PC-3 (cell line): ENCODE results near the gene CAMTA1.

Experiments used
- CTCF ChIP-seq: fragments of 300-600 bp; sonication (generic); conservative IDR thresholded peaks from 2 replicates; pipeline ENCODE4 v1.5.1; 2017; ENCODE audit warnings: antibody characterized with exemption, low read depth, mild to moderate bottlenecking, low read length
- EZH2 ChIP-seq: fragments of 300-600 bp; sonication (generic); IDR thresholded peaks from one replicate; pipeline ENCODE4 v1.6.1; 2017; ENCODE audit warnings: antibody characterized with exemption, mild to moderate bottlenecking, low read length; ENCODE audit not compliant: unreplicated experiment
- EZH2phosphoT487 ChIP-seq: fragments of 300-600 bp; sonication (generic); IDR thresholded peaks from 2 replicates; pipeline ENCODE4 v1.6.1; 2018; ENCODE audit warnings: mild to moderate bottlenecking, antibody characterized with exemption, low read length, borderline replicate concordance

- no peak for TF ChIP-seq CTCF
- no peak for TF ChIP-seq EZH2
- no peak for TF ChIP-seq EZH2phosphoT487
These were observed 464.3 kb downstream of the CAMTA1 start for GRCh38 chr1:7249516-7249915.
